Activated CD4-positive, alpha-beta T cell treated with anti-CD3 and anti-CD28 coated beads, Interleukin-2, amount 10 ng/mL, durations not matched to agents 24 days and 14 days (primary cell): ENCODE results near the gene FARP2. TPM values are rescaled to one million over a fixed set of nuclear protein-coding genes. Genes with fewer than 3 reads are reported as not detected.
"Not testable (repeated sequence)": the region's sequence is repeated elsewhere in the genome, so short reads cannot be mapped to it uniquely, and the experiment has no call there.

Experiments
- DNase-seq: peaks from one replicate; pipeline ENCODE4 v3.0.0; 2022
- H3K27ac Mint-ChIP-seq: one replicate; pipeline ENCODE4 v1.8.0; 2022; ENCODE audit warnings: mild to moderate bottlenecking, mixed read lengths
- H3K27me3 Mint-ChIP-seq: one replicate; pipeline ENCODE4 v1.8.0; 2022; ENCODE audit warnings: mixed read lengths
- H3K36me3 Mint-ChIP-seq: one replicate; pipeline ENCODE4 v1.8.0; 2022; ENCODE audit warnings: low read depth, mild to moderate bottlenecking, mixed read lengths
- H3K4me1 Mint-ChIP-seq: one replicate; pipeline ENCODE4 v1.8.0; 2021; ENCODE audit warnings: mixed read lengths
- H3K4me3 Mint-ChIP-seq: one replicate; pipeline ENCODE4 v1.8.0; 2022; ENCODE audit warnings: mild to moderate bottlenecking, moderate library complexity, mixed read lengths
- H3K9me3 Mint-ChIP-seq: one replicate; pipeline ENCODE4 v1.8.0; 2021; ENCODE audit warnings: mixed read lengths
- intact Hi-C: fragments of 100-400 bp; cut with micrococcal nuclease; formaldehyde crosslinking; loops from one replicate; pipeline ENCODE4 v1.15.1; 2023
- total RNA-seq: library from RNA; stranded (reverse); gene quantifications from 2 replicates; pipeline ENCODE4 v1.2.3, GENCODE V29; 2022

The FARP2 gene
- total RNA-seq, 1 donor from 2014 or later = 36.5 TPM

DNA sequence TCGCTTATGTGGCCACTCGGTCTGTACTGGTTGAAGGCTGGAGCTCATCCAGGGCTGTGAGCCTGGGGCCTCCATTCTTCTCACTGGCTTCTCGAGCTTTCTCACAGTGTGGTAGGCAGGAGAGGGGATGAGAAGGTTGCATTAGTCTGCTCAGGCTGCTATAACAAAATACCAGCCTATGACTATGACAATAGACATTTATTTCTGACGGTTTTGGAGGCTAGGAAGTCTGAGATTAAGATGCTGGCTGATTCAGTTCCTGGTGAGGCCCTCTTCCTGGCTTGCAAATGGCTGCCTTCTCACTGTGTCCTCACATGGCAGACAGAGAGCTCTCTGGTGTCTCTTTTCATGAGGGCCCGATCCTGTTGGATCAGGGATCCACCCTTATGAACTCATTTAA lies 158.5 kb downstream of the FARP2 start:
- H3K4me3 Mint-ChIP-seq = no peak overlapping the region
- peaks cover 28% of the 10 kb centered on the region for H3K4me1 Mint-ChIP-seq
- H3K36me3 Mint-ChIP-seq = peaks cover 2% of the 10 kb centered on the region
- intact Hi-C loops = no loop called here
- peaks cover 7% of the 10 kb centered on the region for H3K9me3 Mint-ChIP-seq
- no peak for DNase-seq
- no peak overlapping the region for H3K27ac Mint-ChIP-seq
- H3K27me3 Mint-ChIP-seq = peaks cover 9% of the 10 kb centered on the region

DNA sequence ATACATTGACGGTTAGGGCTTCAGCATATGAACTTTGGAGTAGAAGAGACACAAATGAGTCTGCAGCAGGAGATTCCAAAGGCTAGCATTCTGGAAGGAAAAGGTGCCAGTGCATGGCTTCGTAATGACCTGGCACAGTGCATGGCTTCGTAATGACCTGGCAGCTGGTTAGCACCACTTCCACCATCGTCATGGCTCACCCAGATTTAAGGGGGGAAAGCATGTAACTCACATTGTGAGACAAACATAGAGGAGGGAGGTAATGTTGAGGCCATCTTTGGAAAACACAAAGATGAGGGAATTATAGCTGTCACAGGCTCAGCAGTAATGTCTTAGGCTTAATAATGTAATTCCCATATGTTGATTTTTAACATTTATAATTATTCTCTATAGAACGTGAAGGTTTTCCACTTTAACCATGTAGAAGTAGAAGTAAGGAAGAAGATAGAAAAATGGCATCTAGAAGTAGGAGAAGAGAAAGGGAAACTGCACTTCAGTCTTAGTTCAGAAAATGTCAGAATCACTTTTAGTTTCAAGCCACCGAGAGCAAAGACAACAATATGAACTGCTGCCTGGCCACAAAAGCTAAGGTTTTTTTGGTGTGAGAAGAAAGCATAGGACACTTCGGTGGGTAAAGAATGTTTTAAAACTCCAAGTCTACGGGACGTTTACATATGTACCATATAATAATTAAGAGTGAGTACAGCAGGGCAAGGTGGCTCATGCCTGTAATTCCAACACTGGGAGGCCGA lies 159.1 kb downstream of the FARP2 start:
- Mint-ChIP-seq H3K27ac (peak overlapping the region; percentile 56), H3K9me3 (peaks cover 7% of the 10 kb centered on the region), H3K27me3 (peaks cover 9% of the 10 kb centered on the region), H3K36me3 (peaks cover 2% of the 10 kb centered on the region), H3K4me3 (no peak overlapping the region), H3K4me1 (peaks cover 25% of the 10 kb centered on the region)
- no peak for DNase-seq
- intact Hi-C loops = no loop called here

DNA sequence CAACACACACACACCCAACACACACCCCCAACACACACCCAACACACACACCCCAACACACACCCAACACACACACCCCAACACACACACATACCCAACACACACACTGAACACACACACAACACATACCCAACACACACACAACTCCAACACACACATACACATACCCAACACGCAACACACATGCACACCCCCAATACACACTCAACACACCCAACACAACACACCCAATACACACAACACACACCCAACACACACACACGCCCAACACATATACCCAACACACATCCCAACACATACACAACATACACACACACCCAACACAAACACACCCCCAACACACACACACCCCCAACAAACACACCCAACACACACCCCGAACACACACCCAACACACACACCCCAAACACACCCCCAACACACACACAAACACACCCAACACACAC lies 160.5 kb downstream of the FARP2 start:
- H3K9me3 Mint-ChIP-seq = peaks cover 7% of the 10 kb centered on the region
- H3K27me3 Mint-ChIP-seq = peaks cover 6% of the 10 kb centered on the region
- peaks cover 25% of the 10 kb centered on the region for H3K4me1 Mint-ChIP-seq
- H3K36me3 Mint-ChIP-seq = peaks cover 2% of the 10 kb centered on the region
- peak overlapping the region; percentile 54 for H3K27ac Mint-ChIP-seq
- DNase-seq = no peak
- H3K4me3 Mint-ChIP-seq = peak overlapping the region; percentile 34
- intact Hi-C loops = no loop called here

DNA sequence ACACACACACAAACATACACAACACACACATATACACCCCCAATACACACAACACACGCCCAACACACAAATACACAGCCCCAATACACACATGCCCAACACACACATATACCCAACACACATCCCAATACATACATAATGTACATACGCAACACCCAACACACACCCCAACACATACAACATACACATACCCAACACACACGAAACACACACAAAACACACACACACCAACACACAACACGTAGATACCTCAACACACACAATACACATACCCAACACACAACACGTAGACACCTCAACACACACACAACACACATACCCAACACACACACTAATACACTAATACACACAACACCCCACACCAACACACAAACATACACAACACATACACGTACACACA lies 161.2 kb downstream of the FARP2 start:
- Mint-ChIP-seq H3K9me3 (peaks cover 7% of the 10 kb centered on the region), H3K27ac (no peak overlapping the region), H3K4me1 (peaks cover 25% of the 10 kb centered on the region), H3K27me3 (peaks cover 3% of the 10 kb centered on the region), H3K36me3 (peaks cover 2% of the 10 kb centered on the region), H3K4me3 (no peak overlapping the region)
- no peak for DNase-seq
- intact Hi-C loops = no loop called here

DNA sequence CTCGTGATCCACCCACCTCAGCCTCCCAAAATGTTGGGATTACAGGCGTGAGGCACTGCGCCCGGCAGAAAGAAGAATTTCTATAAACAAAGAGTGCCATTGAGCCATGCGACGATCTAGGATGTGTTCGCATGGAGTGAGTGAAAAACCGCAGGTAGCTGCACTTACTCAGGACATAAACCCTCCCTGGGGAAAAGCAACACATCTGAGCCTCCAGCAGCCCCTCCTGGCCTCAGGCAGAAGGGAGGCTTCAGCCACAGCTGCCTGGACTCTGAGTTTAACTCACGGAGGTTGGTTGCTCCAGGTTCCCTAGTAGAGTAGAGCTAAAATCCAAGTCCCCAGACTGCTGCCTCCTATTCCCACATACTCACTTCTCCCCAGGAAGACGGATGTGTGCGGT lies 163.6 kb downstream of the FARP2 start:
- Mint-ChIP-seq H3K27me3 (peaks cover 2% of the 10 kb centered on the region), H3K4me1 (peaks cover 24% of the 10 kb centered on the region), H3K27ac (no peak overlapping the region), H3K4me3 (no peak overlapping the region), H3K9me3 (peaks cover 7% of the 10 kb centered on the region), H3K36me3 (peaks cover 2% of the 10 kb centered on the region)
- intact Hi-C loops = no loop called here
- no peak for DNase-seq

DNA sequence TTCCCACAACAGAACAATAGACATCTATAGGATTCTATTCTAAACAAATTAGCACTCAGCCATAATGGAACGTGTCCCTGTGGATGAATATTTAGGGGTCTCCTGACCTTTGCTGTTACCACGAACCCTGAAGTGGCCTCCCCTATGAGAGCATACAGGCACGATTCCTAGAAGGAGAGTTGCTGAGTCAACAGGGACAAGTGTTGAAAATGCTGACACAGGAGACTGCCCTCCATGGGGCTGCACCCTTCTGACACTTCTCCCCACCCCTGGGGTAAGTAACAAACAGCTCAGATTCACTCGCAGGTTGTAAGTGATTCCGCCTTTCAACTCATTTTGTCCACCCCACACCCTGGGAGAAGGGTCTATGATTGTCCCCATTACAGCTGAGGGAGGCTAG lies 166.4 kb downstream of the FARP2 start:
- H3K27ac Mint-ChIP-seq = no peak overlapping the region
- H3K36me3 Mint-ChIP-seq = no peaks in the 10 kb centered on the region
- DNase-seq = no peak
- peaks cover 2% of the 10 kb centered on the region for H3K9me3 Mint-ChIP-seq
- intact Hi-C loops = no loop called here
- H3K4me1 Mint-ChIP-seq = no peaks in the 10 kb centered on the region
- H3K4me3 Mint-ChIP-seq = no peak overlapping the region
- H3K27me3 Mint-ChIP-seq = peaks cover 2% of the 10 kb centered on the region

DNA sequence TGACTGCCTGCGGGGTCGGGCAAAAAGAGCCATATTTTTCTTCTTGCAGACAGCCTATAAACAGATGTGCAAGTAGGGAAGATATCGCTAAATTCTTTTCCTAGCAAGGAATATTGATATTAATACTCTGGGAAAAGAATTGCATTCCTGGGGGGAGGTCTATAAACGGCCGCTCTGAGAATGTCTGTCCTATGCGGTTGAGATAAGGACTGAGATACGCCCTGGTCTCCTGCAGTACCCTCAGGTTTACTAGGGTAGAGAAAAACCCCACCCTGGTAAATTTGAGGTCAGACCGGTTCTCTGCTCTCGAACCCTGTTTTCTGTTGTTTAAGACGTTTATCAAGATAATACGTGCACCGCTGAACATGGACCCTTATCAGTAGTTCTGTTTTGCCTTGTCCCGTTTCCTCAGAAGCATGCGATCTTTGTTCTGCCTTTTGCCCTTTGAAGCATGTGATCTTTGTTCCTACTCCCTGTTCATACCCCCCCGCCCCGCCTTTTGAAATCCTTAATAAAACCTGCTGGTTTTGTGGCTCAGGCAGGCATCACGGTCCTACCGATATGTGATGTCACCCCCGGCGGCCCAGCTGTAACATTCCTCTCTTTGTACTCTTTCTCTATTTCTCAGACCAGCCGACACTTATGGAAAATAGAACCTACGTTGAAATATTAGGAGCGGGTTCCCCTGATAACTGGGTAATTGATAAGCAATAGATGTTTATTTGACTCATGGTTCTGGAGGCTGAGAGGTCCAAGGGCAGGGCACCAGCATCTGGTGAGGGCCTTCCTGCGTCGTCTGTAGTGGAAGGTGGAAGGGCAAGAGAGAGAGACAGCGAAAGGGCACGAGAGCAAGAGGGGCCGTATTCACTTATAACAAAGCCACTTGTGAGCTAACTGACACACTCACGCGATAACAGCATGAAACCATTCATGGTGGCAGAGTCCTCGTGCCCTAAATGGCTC lies 170.0 kb downstream of the FARP2 start:
- H3K4me1 Mint-ChIP-seq, intact Hi-C loops, H3K27ac Mint-ChIP-seq, H3K9me3 Mint-ChIP-seq, DNase-seq, H3K36me3 Mint-ChIP-seq, H3K4me3 Mint-ChIP-seq, H3K27me3 Mint-ChIP-seq: not testable (repeated sequence)

DNA sequence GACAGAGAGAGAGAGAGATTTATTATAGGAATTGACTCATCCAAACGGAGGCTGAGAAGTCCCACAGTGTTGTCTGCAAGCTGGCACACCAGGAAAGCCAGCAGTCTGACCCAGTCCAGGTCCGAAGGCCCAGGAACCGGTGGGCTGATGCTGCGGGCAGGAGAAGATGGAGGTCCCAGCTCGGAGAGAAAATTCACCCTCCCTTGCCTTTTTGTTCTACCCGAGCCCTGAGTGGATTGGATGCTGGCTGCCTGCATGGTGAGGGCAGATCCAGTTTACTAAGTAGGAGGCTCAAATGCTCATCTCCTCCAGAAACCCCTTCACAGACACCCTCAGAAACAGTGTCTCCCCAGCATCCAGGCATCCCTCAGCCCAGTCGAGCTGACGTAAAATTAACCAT lies 174.5 kb downstream of the FARP2 start:
- DNase-seq = no peak
- no peaks in the 10 kb centered on the region for H3K9me3 Mint-ChIP-seq
- no peaks in the 10 kb centered on the region for H3K36me3 Mint-ChIP-seq
- no peaks in the 10 kb centered on the region for H3K4me1 Mint-ChIP-seq
- H3K27ac Mint-ChIP-seq = no peak overlapping the region
- intact Hi-C loops = no loop called here
- H3K4me3 Mint-ChIP-seq = no peak overlapping the region
- H3K27me3 Mint-ChIP-seq = no peaks in the 10 kb centered on the region

DNA sequence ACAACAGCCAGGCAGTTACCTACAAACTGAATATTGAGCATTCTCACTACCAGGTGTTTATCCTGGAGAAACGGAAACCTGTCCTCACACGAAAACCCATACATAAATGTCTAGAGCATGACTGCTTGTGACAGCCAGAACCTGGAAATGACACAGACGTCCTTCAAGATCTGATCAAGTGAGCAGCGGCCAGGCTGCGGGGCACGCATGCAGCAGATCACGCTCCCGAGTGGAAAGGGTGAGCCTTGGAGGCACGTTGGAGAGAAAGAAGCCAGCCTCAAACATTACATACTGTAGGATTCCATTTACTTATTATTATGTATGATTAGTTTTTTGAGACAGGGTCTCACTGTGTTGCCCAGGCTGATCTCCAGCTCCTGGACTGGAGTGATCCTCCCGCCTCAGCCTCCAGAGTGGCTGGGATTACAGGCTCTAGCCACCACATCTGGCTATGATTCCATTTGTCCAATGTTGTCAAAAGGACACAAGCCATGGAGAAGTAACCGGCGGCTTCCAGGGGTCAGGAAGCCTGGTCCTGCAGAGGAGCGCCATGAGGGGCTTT lies 175.2 kb downstream of the FARP2 start:
- DNase-seq = no peak
- Mint-ChIP-seq H3K4me3 (no peak overlapping the region), H3K36me3 (no peaks in the 10 kb centered on the region), H3K4me1 (no peaks in the 10 kb centered on the region), H3K9me3 (no peaks in the 10 kb centered on the region), H3K27me3 (no peaks in the 10 kb centered on the region), H3K27ac (no peak overlapping the region)
- intact Hi-C loops = no loop called here

DNA sequence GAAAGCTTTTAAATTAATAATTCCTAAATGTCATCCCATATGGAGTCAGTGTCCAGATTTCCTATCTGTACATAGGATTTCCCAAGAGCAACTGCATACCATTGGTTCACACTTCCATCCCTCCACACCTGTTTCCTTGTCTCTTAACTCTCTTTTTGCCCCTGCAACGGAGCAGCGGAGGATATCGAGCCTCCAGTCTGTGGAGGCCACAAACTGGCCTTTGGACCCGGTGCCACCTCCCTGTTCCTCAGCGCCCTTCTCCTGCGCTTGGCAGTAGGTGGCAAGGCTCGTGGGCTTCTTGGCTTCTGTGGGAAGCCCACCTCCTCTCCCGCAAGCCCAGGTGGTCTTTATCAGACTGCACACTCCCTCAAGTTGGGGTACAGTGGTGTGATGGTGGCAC lies 176.1 kb downstream of the FARP2 start:
- no peak overlapping the region for H3K4me3 Mint-ChIP-seq
- H3K36me3 Mint-ChIP-seq = no peaks in the 10 kb centered on the region
- H3K9me3 Mint-ChIP-seq = no peaks in the 10 kb centered on the region
- intact Hi-C loops = no loop called here
- H3K27me3 Mint-ChIP-seq = no peaks in the 10 kb centered on the region
- no peaks in the 10 kb centered on the region for H3K4me1 Mint-ChIP-seq
- no peak for DNase-seq
- H3K27ac Mint-ChIP-seq = no peak overlapping the region

DNA sequence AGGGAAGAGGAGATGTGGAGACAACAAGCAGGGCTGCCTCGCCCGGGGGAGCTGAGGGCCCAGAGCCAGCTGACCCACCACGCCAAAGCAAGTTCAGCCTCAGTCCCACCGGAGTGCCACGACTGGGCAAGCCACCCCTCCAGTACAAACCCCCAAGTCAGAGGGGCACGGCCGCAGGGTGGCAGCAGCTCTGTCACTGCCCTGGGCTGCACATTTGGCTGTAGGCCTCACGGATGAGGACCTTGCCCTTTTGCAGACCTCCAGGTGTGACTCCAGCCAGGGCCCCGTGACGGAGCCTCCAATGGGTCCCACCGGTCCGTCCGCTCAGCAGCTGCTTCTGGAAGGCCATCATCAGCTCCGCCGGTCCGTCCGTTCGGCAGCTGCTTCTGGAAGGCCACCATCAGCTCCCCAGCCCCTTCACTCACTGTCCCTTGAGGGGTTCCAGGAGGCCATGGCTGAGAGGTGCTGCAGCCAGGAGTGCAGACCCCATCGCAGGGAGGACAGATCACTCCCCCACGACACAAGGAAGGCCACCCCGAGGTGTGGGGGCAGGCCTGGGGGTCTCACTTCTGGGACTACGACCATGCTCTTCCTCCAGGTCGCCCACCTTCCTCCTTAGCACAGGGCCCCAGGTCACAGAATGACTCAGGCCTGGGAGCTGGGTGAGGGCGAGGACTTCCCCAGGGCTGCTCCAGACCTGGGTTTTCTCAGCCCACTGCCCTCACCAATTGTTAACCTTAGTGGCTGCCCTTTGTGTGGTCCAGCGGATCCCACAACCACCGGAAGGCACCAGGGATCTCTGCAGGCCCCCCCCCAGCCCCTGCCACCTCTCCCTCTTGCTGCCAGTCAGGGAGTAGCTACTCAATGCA lies 176.9 kb downstream of the FARP2 start:
- intact Hi-C loops = no loop called here
- H3K36me3 Mint-ChIP-seq = no peaks in the 10 kb centered on the region
- no peaks in the 10 kb centered on the region for H3K4me1 Mint-ChIP-seq
- peaks cover 2% of the 10 kb centered on the region for H3K27me3 Mint-ChIP-seq
- no peak overlapping the region for H3K4me3 Mint-ChIP-seq
- no peak overlapping the region for H3K27ac Mint-ChIP-seq
- no peaks in the 10 kb centered on the region for H3K9me3 Mint-ChIP-seq
- DNase-seq = no peak

DNA sequence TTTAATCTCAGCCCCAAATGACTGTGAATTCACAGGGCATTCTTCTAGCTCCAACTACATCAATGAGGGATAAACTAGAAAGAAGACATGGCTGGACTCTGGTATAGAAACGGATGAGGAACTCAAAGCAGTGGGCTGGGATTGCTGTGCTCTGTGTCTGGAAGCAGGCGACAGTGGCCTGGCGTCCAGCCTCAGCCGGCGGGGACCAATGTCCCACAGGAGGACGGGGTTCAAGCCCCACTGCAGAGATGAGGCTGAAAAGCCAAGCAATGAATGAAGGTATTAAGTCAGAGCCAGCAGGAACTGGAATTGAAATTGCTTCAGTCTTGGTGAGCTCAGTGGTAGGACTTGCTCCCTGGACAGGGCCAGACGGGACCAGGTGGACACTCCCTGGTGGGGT lies 178.2 kb downstream of the FARP2 start:
- H3K36me3 Mint-ChIP-seq = no peaks in the 10 kb centered on the region
- no peaks in the 10 kb centered on the region for H3K9me3 Mint-ChIP-seq
- no peak overlapping the region for H3K27ac Mint-ChIP-seq
- H3K27me3 Mint-ChIP-seq = peaks cover 3% of the 10 kb centered on the region
- no peaks in the 10 kb centered on the region for H3K4me1 Mint-ChIP-seq
- intact Hi-C loops = no loop called here
- no peak for DNase-seq
- H3K4me3 Mint-ChIP-seq = no peak overlapping the region

DNA sequence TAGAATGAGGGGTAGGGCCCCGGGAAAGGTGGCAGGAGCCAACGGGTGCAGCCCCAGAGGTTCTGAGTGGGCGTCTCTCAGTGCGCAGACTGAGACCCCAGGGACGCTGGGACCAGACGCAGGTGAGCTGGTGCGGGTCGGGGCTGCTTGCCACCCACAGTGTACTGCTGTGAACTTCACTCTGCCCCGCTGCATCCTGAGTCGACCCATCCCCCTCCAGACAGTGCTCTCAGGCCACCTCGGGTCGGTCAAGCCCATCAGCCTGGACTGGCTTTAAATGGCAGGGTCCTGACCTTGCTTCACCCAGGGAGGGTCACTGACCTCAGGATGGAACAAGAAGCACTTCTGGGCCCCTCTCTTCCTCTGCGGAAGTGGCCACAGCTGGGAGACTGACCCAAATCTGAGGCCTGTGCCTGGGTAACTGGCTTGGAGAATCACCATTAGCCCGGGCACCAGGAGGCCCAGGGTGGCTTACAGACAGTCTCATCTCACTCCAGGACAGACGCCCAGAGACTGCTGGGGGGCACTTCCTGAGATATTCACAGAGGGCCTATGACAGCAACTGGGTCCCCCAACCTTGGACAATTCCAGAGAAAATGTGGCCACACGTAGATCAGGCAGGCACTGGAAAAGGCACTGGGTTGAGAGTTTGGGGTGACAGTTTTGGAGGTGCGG lies 178.8 kb downstream of the FARP2 start:
- Mint-ChIP-seq H3K27ac (no peak overlapping the region), H3K36me3 (no peaks in the 10 kb centered on the region), H3K9me3 (no peaks in the 10 kb centered on the region), H3K4me3 (no peak overlapping the region), H3K27me3 (peaks cover 3% of the 10 kb centered on the region), H3K4me1 (no peaks in the 10 kb centered on the region)
- intact Hi-C loops = no loop called here
- no peak for DNase-seq
